ENCODE measurements around the gene DPPA2.

DNA sequence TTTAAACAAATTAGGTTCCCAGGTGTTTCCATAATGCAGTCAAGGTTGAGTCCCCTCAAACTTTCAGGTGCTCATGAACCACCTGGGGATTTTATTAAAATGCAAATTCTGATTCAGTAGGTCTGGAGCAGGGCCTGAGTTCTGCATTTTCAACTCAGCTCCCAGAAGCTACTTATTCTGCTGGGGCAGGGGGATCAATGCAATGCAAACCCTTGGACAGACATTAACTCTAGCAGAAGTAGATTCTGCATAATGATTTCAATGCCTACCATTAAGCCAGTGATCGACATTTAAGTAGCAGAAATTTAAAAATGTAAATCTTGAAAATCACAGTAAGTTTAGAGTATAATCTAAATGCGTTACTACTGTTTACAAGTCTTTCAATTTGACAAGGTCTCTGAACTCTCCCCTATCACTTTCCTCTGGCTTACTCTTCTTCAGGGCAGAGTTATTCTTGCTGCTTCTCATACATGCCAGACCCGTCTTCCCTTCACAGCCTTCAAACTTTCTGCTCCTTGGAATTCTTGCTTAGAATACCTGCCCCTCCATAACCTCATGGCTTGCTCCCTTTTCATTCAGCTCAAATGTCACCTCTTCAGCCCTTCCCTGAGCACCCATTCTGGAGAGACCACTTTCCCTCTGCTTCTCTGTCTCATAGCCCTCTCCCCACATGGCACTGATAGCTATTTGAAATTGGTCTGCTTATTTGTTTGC lies 40.3 kb upstream of the DPPA2 start:
- TF ChIP-seq, protein P1, sequence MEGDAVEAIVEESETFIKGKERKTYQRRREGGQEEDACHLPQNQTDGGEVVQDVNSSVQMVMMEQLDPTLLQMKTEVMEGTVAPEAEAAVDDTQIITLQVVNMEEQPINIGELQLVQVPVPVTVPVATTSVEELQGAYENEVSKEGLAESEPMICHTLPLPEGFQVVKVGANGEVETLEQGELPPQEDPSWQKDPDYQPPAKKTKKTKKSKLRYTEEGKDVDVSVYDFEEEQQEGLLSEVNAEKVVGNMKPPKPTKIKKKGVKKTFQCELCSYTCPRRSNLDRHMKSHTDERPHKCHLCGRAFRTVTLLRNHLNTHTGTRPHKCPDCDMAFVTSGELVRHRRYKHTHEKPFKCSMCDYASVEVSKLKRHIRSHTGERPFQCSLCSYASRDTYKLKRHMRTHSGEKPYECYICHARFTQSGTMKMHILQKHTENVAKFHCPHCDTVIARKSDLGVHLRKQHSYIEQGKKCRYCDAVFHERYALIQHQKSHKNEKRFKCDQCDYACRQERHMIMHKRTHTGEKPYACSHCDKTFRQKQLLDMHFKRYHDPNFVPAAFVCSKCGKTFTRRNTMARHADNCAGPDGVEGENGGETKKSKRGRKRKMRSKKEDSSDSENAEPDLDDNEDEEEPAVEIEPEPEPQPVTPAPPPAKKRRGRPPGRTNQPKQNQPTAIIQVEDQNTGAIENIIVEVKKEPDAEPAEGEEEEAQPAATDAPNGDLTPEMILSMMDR (IDR thresholded peaks at IDR 0.05), result no peak
- TF ChIP-seq POLR2A (IDR thresholded peaks at IDR 0.05), result no peak
